Prostate gland (tissue), 2 donors: ENCODE measurements around the gene LRGUK.

Source experiments
- CTCF ChIP-seq, 4 experiments: fragments of 200-600 bp in 2 of 4; fragments of 450-650 bp in 2 of 4; sonication (generic) in 2 of 4; IDR thresholded peaks; 1 replicate in 3 of 4; 2 replicates in 1 of 4; pipeline ENCODE4 v1.5.1; 2016 to 2019; ENCODE audit warnings: antibody characterized with exemption in 4 of 4, mild to moderate bottlenecking in 2 of 4, moderate library complexity in 2 of 4
- POLR2A ChIP-seq: fragments of 450-650 bp; IDR thresholded peaks from one replicate; pipeline ENCODE4 v1.6.1; 2016; ENCODE audit warnings: antibody characterized with exemption, mild to moderate bottlenecking
- POLR2AphosphoS5 ChIP-seq: sonication (generic); formaldehyde crosslinking; IDR thresholded peaks from one replicate; pipeline ENCODE4 v1.6.1; 2017; ENCODE audit warnings: antibody characterized with exemption

- TF ChIP-seq CTCF (IDR thresholded peaks at IDR 0.05) (no peak), POLR2A (no peak), POLR2AphosphoS5 (no peak)
Observed at GRCh38 chr7:134301592-134301991, 174.5 kb downstream of the LRGUK start.
